RPMI7951 (cell line): ENCODE data around the gene RAB11FIP2. TPM values are rescaled to one million over a fixed set of nuclear protein-coding genes. Genes with fewer than 3 reads are reported as not detected.
"Not testable (repeated sequence)": the region's sequence is repeated elsewhere in the genome, so short reads cannot be mapped to it uniquely, and the experiment has no call there.

ENCODE experiments used
- DNase-seq: peaks from one replicate; pipeline ENCODE4 v3.0.0-alpha.2; 2012; ENCODE audit warnings: low read depth
- total RNA-seq: library from RNA; depleted of rRNA; stranded (reverse); fragments of >200 nt; shearing (Covaris generic); gene quantifications from 2 replicates; pipeline ENCODE4 v1.2.3, GENCODE V29; 2014; rRNA removed

The RAB11FIP2 gene, protein sequence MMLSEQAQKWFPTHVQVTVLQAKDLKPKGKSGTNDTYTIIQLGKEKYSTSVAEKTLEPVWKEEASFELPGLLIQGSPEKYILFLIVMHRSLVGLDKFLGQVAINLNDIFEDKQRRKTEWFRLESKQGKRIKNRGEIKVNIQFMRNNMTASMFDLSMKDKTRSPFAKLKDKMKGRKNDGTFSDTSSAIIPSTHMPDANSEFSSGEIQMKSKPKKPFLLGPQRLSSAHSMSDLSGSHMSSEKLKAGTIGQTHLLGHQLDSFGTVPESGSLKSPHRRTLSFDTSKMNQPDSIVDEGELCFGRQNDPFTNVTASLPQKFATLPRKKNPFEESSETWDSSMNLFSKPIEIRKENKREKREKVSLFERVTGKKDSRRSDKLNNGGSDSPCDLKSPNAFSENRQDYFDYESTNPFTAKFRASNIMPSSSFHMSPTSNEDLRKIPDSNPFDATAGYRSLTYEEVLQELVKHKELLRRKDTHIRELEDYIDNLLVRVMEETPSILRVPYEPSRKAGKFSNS
- 6.7 and 11.7 TPM in 2 replicates for total RNA-seq

- peak; percentile 86 for DNase-seq
Measured at GRCh38 chr10:118046395-118047156, at the start of gene RAB11FIP2. TSS of gene RAB11FIP2 (minus strand) at chr10:118046941. CDS start at chr10:118046163, 778 bp downstream.

GRCh38 chr10:118096022-118096421 lies 49.3 kb upstream of the RAB11FIP2 start:
- DNase-seq: no peak

- DNase-seq: no peak
Measured at GRCh38 chr10:118092209-118092608, 45.5 kb upstream of the RAB11FIP2 start.

DNA sequence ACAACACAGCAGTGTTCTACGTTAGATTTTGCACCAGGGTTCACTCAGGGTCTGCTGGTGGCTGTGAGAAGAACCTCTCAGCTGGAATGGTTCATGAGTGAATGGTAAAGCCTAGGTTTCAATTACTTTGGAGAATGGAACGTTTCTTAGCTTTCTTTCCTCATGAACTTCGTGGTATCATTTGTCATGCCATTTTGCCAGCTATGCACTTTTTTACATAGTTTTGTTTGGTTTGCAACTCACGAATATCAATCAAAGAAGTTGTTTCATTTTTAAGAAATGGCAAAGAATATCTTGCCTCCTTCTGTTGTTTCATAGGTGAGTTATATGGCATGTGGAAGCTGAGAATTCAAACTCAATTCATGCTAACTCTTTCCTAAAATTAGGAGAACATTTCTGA lies 34.1 kb upstream of the RAB11FIP2 start:
- DNase-seq: no peak

DNA sequence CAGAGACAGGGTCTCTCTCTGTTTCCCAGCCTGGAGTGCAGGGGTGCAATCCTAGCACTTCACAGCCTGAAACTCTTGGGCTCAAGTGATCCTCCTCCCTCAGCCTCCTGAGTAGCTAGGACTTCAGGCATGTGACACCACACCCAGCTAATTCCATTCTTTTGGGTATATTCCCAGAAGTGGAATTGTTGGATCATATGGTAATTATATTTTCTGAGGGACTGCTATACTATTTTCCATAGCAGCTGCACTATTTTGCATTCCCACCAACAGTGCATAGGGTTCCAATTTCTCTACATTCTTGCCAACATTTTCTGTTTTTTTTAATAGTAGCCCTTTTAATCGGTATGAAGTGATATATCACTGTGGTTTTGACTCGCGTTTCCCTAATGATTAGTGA lies 30.0 kb upstream of the RAB11FIP2 start:
- DNase-seq: no peak

DNA sequence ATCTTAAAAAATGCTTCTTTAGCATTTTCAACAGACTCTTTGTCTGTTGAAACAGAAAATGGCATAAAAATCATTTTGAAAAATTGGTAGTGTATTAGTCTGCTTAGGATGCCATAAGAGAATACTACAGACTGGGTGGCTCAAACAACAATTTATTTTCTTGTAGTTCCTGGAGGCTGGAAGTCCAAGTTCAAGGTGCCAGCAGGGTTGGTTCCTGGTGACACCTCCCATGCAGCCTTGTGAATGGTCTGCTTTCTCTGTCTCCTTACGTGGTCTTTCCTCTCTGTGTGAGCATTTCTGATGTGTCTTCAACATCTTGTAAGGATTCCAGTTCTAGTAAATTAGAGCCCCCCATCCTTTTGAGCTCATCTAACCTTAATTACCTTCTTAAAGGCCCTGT lies 26.1 kb upstream of the RAB11FIP2 start:
- no peak for DNase-seq

DNA sequence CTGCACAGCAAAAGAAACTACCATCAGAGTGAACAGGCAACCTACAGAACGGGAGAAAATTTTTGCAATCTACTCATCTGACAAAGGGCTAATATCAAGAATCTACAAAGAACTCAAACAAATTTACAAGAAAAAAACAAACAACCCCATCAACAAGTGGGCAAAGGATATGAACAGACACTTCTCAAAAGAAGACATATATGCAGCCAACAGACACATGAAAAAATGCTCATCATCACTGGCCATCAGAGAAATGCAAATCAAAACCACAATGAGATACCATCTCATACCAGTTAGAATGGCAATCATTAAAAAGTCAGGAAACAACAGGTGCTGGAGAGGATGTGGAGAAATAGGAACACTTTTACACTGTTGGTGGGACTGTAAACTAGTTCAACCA lies 20.6 kb upstream of the RAB11FIP2 start:
- not testable (repeated sequence) for DNase-seq

DNA sequence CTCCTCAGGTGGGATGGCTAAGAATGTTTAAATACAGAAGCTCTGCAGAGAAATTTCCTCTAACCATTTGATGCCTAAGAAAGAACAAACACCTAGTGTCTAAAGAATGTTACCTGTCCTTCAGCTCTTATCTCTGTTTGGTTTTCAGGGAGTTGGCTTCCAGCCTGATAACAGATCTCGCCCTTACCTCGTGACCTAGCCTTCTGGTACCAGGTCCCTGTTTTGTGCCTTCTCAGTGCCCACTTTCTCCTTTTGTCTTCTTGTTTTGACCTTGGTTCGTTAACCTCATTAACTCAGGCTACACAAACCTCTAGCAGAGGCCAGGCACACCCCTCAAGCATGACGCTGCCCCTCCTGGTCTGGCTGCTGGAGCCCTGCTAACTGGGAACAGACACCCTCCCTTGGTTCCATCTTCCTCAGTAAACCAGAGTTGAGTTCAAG lies 16.1 kb upstream of the RAB11FIP2 start:
- no peak for DNase-seq

DNA sequence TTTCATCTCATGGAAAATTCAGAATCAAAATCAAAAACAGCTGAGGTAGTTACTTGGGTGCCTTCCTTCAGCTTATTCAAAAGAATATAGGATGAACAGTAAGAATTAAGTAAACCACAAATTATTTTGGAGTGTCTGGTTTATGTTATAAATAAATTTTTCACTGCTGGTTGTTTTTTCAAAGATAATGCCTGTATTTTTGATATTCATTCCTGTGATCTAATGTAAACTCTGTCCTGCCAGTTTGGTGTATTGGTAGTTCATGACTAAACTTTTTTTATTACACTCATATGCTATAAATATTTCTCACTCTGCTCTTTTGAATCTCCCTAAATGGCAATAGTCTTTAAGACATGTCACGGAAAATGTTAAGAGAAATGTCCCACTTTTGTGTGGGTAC lies 11.6 kb upstream of the RAB11FIP2 start:
- DNase-seq: no peak

- no peak for DNase-seq
Measured at GRCh38 chr10:118057361-118057760, 10.6 kb upstream of the RAB11FIP2 start.

DNA sequence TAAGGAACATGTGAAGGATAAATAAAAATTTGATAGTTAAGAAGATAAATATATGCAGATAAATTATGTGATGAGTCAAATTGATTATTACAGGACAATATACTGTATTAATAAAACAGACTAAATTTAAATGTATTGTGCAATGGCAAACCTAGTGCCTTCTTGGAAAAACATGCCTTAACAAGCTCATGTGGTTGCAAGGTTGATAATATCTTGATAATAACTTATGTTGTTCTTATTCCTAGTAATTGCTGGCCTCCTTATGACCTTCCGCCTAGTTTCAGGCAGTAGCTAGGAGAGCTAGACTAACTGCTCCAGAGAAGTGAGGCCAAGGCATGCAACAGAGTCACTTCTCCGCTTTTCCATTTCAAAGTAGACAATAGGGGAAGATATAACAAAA lies 7.6 kb upstream of the RAB11FIP2 start:
- DNase-seq: no peak

DNA sequence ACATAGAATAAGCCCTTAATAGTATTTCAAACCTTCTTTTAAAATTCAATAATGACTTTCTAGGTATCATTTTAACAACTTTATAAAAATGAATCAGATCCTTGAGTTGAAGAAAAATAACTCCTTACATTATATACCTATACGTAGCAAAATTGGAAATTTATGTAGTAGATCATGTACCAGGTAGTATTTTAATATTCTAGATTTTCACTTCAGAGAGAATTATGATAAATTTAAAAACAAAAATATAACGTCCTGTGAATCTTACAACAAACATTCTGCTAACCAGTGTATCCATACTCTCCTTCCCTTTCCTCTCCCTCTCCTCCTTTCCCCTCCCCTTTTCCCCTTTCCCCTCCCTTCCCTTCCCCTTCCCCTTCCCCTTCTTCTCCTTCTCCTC lies 6.1 kb upstream of the RAB11FIP2 start:
- DNase-seq: no peak

- no peak for DNase-seq
Measured at GRCh38 chr10:118047880-118048279, 1.1 kb upstream of the RAB11FIP2 start.

- no peak for DNase-seq
Measured at GRCh38 chr10:118047157-118047719, 497 bp upstream of the RAB11FIP2 start.

DNA sequence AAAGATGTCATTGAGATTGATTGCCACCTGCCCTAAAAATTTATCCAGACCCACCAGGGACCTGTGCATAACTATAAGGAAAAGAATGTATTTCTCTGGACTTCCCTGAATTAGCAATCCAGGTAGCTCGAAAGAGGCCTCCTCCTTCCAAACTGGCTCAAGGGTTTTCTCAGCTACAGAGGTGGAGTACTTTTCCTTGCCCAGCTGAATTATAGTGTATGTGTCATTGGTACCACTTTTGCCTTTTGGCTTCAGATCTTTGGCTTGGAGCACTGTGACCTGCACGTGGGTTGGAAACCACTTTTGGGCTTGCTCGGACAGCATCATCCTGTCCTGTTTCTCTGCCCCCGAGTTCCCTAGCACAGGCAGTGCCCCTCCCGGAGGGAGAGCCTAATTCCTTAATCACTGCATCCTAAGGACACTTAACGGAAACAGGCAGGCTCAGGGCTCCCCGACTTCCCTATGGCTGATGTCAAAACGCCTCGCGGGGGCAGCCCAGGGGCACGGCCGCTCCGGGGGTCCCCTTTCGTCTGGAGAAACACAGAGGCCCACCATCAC lies 825 bp downstream of the RAB11FIP2 start:
- peak; percentile 61 for DNase-seq

- DNase-seq: no peak
Measured at GRCh38 chr10:118045158-118045836, 1.4 kb downstream of the RAB11FIP2 start.

- DNase-seq: peak; percentile 14
Measured at GRCh38 chr10:118042827-118043242, 3.9 kb downstream of the RAB11FIP2 start.

- peak; percentile 13 for DNase-seq
Measured at GRCh38 chr10:118042336-118042735, 4.4 kb downstream of the RAB11FIP2 start.

- DNase-seq: peak; percentile 14
Measured at GRCh38 chr10:118041316-118041715, 5.4 kb downstream of the RAB11FIP2 start.

DNA sequence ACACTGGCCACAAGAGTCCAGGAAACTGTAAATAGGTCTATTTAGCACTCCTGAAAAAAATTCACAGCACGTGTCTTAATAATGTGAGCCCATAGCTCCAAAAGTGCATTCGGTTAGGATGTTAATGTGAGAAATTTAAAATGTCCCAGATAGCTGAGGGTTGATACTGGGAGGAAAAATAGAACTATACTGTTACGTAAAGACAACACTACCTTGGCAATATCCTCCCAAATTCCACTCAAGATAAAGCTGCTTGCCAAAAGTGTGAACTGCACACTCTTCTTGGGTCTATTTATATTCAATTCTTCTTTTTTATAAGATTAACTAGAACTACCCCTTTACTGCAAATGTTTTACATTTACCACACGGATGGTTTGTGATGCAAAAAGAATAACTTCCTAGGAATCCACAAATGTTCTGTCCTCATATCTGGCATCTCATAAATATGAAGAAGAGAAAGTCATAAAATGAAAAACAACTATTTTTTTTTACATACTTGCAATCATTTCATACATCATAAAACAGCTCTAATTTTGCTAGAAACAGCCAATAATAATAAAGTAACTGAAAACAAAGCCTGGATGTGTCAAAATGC lies 10.4 kb downstream of the RAB11FIP2 start:
- no peak for DNase-seq
